ENCODE results near the gene INO80C.

INO80C gene

DNA sequence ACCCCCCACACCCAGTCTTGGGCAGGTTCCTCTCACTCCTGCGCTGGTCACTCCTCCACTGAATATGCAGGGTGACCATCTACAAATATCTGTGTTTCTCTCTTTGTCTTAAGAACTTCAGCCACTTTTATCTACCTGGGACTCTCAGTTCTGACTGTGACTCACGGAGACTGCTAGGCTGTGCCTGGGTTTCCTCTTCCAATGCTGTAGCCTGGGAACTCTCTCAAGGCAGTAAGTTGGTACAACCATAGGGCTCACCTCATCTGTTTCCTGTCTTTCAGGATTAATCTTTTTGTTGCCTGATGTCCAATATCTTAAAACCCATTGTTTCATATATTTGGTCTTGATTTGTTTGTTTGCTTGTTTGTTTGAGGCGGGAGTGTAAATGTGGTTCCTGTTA lies 73.4 kb downstream of the INO80C start:
- no peak for DNase-seq
- TF ChIP-seq POLR2A (IDR thresholded peaks at IDR 0.05; ENCODE audit: low read length) (no peak), GATA1 (IDR thresholded peaks at IDR 0.05; ENCODE audit: low read depth, low read length) (no peak)

- TF ChIP-seq POLR2A (IDR thresholded peaks at IDR 0.05; ENCODE audit: low read length) (no peak), GATA1 (IDR thresholded peaks at IDR 0.05; ENCODE audit: low read depth, low read length) (no peak)
- no peak for DNase-seq
Observed at GRCh38 chr18:35422237-35422636, 75.5 kb downstream of the INO80C start.

DNA sequence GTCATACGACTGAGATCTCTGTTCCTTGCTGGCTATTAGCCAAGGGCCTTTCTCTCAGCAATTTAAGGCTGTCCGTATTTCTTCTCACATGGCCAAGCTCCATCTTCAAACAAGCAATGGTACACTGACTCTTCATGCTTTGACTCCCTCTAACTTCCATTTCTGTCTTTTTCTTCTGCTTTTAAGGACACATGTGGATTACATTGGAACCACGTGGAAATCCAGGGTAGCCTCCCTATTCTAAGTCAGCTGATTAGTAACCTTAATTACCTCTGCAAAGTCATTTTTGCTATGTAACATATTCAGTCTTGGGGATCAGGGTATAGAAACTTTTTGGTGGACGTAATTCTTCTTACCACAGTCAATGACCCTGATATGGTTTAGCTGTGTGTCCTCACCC lies 79.2 kb downstream of the INO80C start:
- TF ChIP-seq POLR2A (IDR thresholded peaks at IDR 0.05; ENCODE audit: low read length) (no peak), GATA1 (IDR thresholded peaks at IDR 0.05; ENCODE audit: low read depth, low read length) (no peak)
- no peak for DNase-seq
